IMR-90 (cell line): ENCODE data around the gene ELAVL1. TPM values are rescaled to one million over a fixed set of nuclear protein-coding genes. Genes with fewer than 3 reads are reported as not detected.

ENCODE experiments used
- ATAC-seq: fragments of 200-7000 bp; cut with Tn5 transposase; 2 replicates; pipeline ENCODE4 v1.9.1; 2020; ENCODE audit warnings: low read depth, mild to moderate bottlenecking, moderate library complexity
- BruUV-seq: library from RNA; stranded (reverse); fragments of 400-500 nt; replicated peaks from 2 replicates; lab custom pipeline; 2021; lab: Mats Ljungman, UMichigan
- CTCF ChIA-PET: fragments of 300-600 bp; formaldehyde crosslinking; extraction: SDS; loops from one replicate; lab custom pipeline; 2021; ENCODE audit warnings: antibody characterized with exemption; lab: Yijun Ruan, JAX
- POLR2A ChIA-PET: fragments of 300-600 bp; sonication (Branson Sonifier 250); formaldehyde crosslinking; loops from one replicate; lab custom pipeline; 2022; ENCODE audit warnings: antibody characterized with exemption; ENCODE audit not compliant: unreplicated experiment; lab: Charles Lee
- DNase-seq: peaks from one replicate; pipeline ENCODE4 v3.0.0; 2013
- H2AFZ ChIP-seq: replicated peaks from 2 replicates; pipeline ENCODE3; 2013; ENCODE audit warnings: low read length, mild to moderate bottlenecking; ENCODE audit not compliant: poor library complexity
- H2AK5ac ChIP-seq: 2 replicates; pipeline ENCODE4 v1.6.1; 2013; ENCODE audit warnings: low read depth, low read length, inconsistent platforms
- H2AK9ac ChIP-seq: replicated peaks from 2 replicates; pipeline ENCODE3; 2013; ENCODE audit warnings: mild to moderate bottlenecking, low read depth, low read length, moderate library complexity; ENCODE audit not compliant: poor library complexity
- H2BK120ac ChIP-seq: 2 replicates; pipeline ENCODE4 v1.6.1; 2013; ENCODE audit warnings: low read depth, low read length, inconsistent platforms
- H2BK15ac ChIP-seq: 3 replicates; pipeline ENCODE4 v1.6.1; 2013; ENCODE audit warnings: low read depth, low read length, inconsistent platforms
- H2BK20ac ChIP-seq: 2 replicates; pipeline ENCODE4 v1.6.1; 2013; ENCODE audit warnings: low read depth, mild to moderate bottlenecking, inconsistent platforms, low read length, moderate library complexity
- H2BK5ac ChIP-seq: 2 replicates; pipeline ENCODE4 v1.6.1; 2013; ENCODE audit warnings: mild to moderate bottlenecking, low read depth, low read length, inconsistent platforms; ENCODE audit not compliant: poor library complexity, severe bottlenecking
- H3K14ac ChIP-seq: replicated peaks from 2 replicates; pipeline ENCODE4 v1.6.1; 2013; ENCODE audit warnings: low read depth, low read length, inconsistent platforms
- H3K18ac ChIP-seq: 2 replicates; pipeline ENCODE4 v1.6.1; 2013; ENCODE audit warnings: low read depth, low read length, control low read depth
- H3K23ac ChIP-seq: 2 replicates; pipeline ENCODE4 v1.6.1; 2013; ENCODE audit warnings: low read depth, low read length, inconsistent platforms
- H3K27ac ChIP-seq: 2 replicates; pipeline ENCODE4 v1.5.1; 2013; ENCODE audit warnings: mild to moderate bottlenecking, control low read depth, low read length; ENCODE audit not compliant: insufficient read depth
- H3K27me3 ChIP-seq: 2 replicates; pipeline ENCODE4 v1.6.1; 2013; ENCODE audit warnings: low read length; ENCODE audit not compliant: control insufficient read depth, insufficient read depth
- H3K36me3 ChIP-seq: 2 replicates; pipeline ENCODE4 v1.6.1; 2013; ENCODE audit warnings: low read length, mixed read lengths; ENCODE audit not compliant: control insufficient read depth, insufficient read depth
- H3K4ac ChIP-seq: 2 replicates; pipeline ENCODE4 v1.6.1; 2013; ENCODE audit warnings: low read depth, low read length, inconsistent platforms
- H3K4me1 ChIP-seq: 2 replicates; pipeline ENCODE4 v1.6.1; 2013; ENCODE audit warnings: low read length, mixed read lengths; ENCODE audit not compliant: control insufficient read depth, insufficient read depth
- H3K4me2 ChIP-seq: 2 replicates; pipeline ENCODE4 v1.6.1; 2013; ENCODE audit warnings: low read depth, mild to moderate bottlenecking, control low read depth, low read length, moderate library complexity
- H3K4me3 ChIP-seq: 2 replicates; pipeline ENCODE4 v1.5.1; 2013; ENCODE audit warnings: low read depth, mild to moderate bottlenecking, control low read depth, low read length, moderate library complexity; ENCODE audit not compliant: insufficient read depth
- H3K56ac ChIP-seq: 2 replicates; pipeline ENCODE4 v1.6.1; 2013; ENCODE audit warnings: low read length, inconsistent platforms; ENCODE audit not compliant: insufficient read depth; ENCODE audit errors: extremely low read depth
- H3K79me1 ChIP-seq, 2 experiments: 2 replicates each; pipeline ENCODE4 v1.6.1; 2013; ENCODE audit warnings: low read length in 2 of 2, inconsistent platforms in 1 of 2, low read depth in 1 of 2
- H3K9ac ChIP-seq: 2 replicates; pipeline ENCODE4 v1.6.1; 2013; ENCODE audit warnings: low read depth, low read length, control low read depth
- H3K9me1 ChIP-seq: 2 replicates; pipeline ENCODE4 v1.6.1; 2013; ENCODE audit warnings: low read length, inconsistent platforms; ENCODE audit not compliant: insufficient read depth
- H3K9me3 ChIP-seq: 2 replicates; pipeline ENCODE4 v1.6.1; 2013; ENCODE audit warnings: low read length; ENCODE audit not compliant: control insufficient read depth, insufficient read depth
- H4K20me1 ChIP-seq: 2 replicates; pipeline ENCODE4 v1.6.1; 2013; ENCODE audit warnings: low read length, inconsistent platforms; ENCODE audit not compliant: insufficient read depth
- H4K5ac ChIP-seq: 2 replicates; pipeline ENCODE4 v1.6.1; 2013; ENCODE audit warnings: mild to moderate bottlenecking, low read depth, low read length, control low read depth
- H4K8ac ChIP-seq, 2 experiments: 2 replicates each; pipeline ENCODE4 v1.6.1; 2013; ENCODE audit warnings: low read depth in 2 of 2, low read length in 2 of 2, control low read depth in 1 of 2, inconsistent platforms in 1 of 2
- H4K91ac ChIP-seq: 2 replicates; pipeline ENCODE4 v1.6.1; 2013; ENCODE audit warnings: low read depth, low read length, inconsistent platforms; ENCODE audit not compliant: insufficient read depth
- FOS ChIP-seq: fragments of 150-350 bp; IDR thresholded peaks from 2 replicates; pipeline ENCODE4 v1.6.1; 2016; ENCODE audit warnings: low read depth, low read length
- MAZ ChIP-seq: IDR thresholded peaks from 2 replicates; pipeline ENCODE4 v1.6.1; 2012; ENCODE audit warnings: low read depth, mild to moderate bottlenecking, low read length, improper control_type of control experiment, moderate library complexity, borderline replicate concordance
- MXI1 ChIP-seq: IDR thresholded peaks from 2 replicates; pipeline ENCODE4 v1.6.1; 2012; ENCODE audit warnings: low read depth, mild to moderate bottlenecking, low read length, moderate library complexity, borderline replicate concordance
- NFE2L2 ChIP-seq: fragments of 150-350 bp; IDR thresholded peaks from 2 replicates; pipeline ENCODE4 v1.6.1; 2016; ENCODE audit warnings: low read depth, mild to moderate bottlenecking, low read length
- POLR2A ChIP-seq: IDR thresholded peaks from 2 replicates; pipeline ENCODE4 v1.6.1; 2012; ENCODE audit warnings: mild to moderate bottlenecking, low read depth, low read length
- RFX5 ChIP-seq: IDR thresholded peaks from 2 replicates; pipeline ENCODE4 v1.8.0; 2012; ENCODE audit warnings: low read depth, mild to moderate bottlenecking, low read length, moderate library complexity
- WGBS, 2 experiments: methylation state at CpG; one replicate each; pipeline versions ENCODE4 v1.1.5 to v1.1.7; 2013; ENCODE audit warnings: missing lambda C conversion rate in 2 of 2; ENCODE audit not compliant: insufficient read length in 1 of 2; ENCODE audit errors: extremely low coverage in 2 of 2; 5-methylcytosine and 5-hydroxymethylcytosine counted together
- dilution Hi-C: fragments of 300-500 bp; cut with HindIII; formaldehyde crosslinking; loops from one replicate; pipeline ENCODE4 v1.14.3; 2018; ENCODE audit warnings: low sequenced_read_pairs; ENCODE audit not compliant: unreplicated experiment
- in situ Hi-C: fragments of 300-500 bp; cut with MboI; formaldehyde crosslinking; loops from 3 replicates; pipeline ENCODE4 v1.14.3; 2019; ENCODE audit warnings: low sequenced_read_pairs, inconsistent platforms, mixed read lengths
- intact Hi-C: fragments of 100-400 bp; cut with micrococcal nuclease; formaldehyde crosslinking; loops from 2 replicates; pipeline ENCODE4 v1.10.0; 2022
- polyA plus RNA-seq, 3 experiments: library from polyadenylated mRNA; depleted of rRNA; stranded (reverse); fragments of >200 nt; gene quantifications; 2 replicates each; pipeline ENCODE4 v1.2.3, GENCODE V29; 2012; ENCODE audit warnings: low replicate concordance in 1 of 3
- total RNA-seq: library from RNA; depleted of rRNA; stranded (reverse); fragments of >200 nt; gene quantifications from 2 replicates; pipeline ENCODE4 v1.2.3, GENCODE V29; 2012
- TF ChIP-seq, protein P1 (sequence below): fragments of 150-350 bp; IDR thresholded peaks from 2 replicates; pipeline ENCODE4 v1.6.1; 2017; ENCODE audit warnings: mild to moderate bottlenecking, antibody characterized with exemption, low read length, low read depth
- TF ChIP-seq, protein P2 (sequence below): fragments of 150-350 bp; IDR thresholded peaks from 2 replicates; pipeline ENCODE4 v1.6.1; 2016; ENCODE audit warnings: low read depth, mild to moderate bottlenecking, low read length, moderate library complexity, borderline replicate concordance
- TF ChIP-seq, protein P3 (sequence below): conservative IDR thresholded peaks from 2 replicates; pipeline ENCODE4 v1.5.1; 2012; ENCODE audit warnings: mild to moderate bottlenecking, low read depth, low read length, improper control_type of control experiment

The ELAVL1 gene
- total and polyA plus RNA-seq, 2 of the 4 experiments (the other 2 are of a cell fraction): 55.6 to 59.0 TPM

DNA sequence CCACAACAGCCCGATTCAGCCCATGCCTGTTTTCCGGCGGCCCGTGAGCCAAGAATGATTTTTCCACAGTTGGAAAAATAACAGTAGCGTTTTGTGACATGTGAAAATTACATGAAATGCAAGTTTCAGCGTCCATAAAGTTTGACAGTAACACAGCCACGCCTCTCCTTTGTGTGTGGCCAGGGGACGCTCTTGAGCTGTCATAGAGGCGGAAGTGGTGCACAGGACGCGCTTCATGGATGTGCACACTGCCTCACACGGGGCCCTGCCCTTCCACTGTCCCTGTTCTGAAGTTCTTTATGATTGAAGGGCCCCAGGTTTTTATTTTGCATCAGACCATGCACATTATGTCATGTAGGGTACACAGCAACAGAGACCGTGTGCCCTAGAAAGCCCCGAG is 12.4 kb upstream of the ELAVL1 start:
- CTCF ChIA-PET: no interaction called here

More for the DNA sequence above, 12.4 kb upstream of the ELAVL1 start:
- no peaks in the 10 kb centered on the region; a peak in 1 of 4 replicates for H3K79me1 ChIP-seq
- H3K9me1 ChIP-seq: no peaks in the 10 kb centered on the region
- H2BK120ac ChIP-seq: no peak overlapping the region
- no TSS peak for BruUV-seq
- H3K23ac ChIP-seq: no peak overlapping the region
- no peaks in the 10 kb centered on the region for H3K4me1 ChIP-seq
- no peak overlapping the region for H3K14ac ChIP-seq
- no peak overlapping the region for H3K9ac ChIP-seq
- POLR2A ChIA-PET: no interaction called here
- H3K18ac ChIP-seq: no peak overlapping the region
- no peak overlapping the region for H3K56ac ChIP-seq
- ATAC-seq (no peak), DNase-seq (no peak)
- intact Hi-C loops: no loop called here
- dilution Hi-C loops: no loop called here
- H2BK20ac ChIP-seq: no peak overlapping the region
- no peak overlapping the region for H2AFZ ChIP-seq
- no peak overlapping the region for H2BK5ac ChIP-seq
- no peak overlapping the region for H3K4me3 ChIP-seq
- H3K4ac ChIP-seq: no peak overlapping the region
- WGBS, 2 experiments: 83% methylated on average over 10 of the region's 14 CpGs; no CpG with 5 or more reads in 1 of the 2 experiments
- no peaks in the 10 kb centered on the region; the same call in 1 of the 2 replicates for H4K20me1 ChIP-seq
- no peaks in the 10 kb centered on the region for H3K9me3 ChIP-seq
- H4K8ac ChIP-seq: no peak overlapping the region
- H4K5ac ChIP-seq: no peak overlapping the region
- no peak overlapping the region for H3K27ac ChIP-seq
- in situ Hi-C loops: no loop called here
- H3K27me3 ChIP-seq: no peaks in the 10 kb centered on the region
- peaks cover 2% of the 10 kb centered on the region; the same call in 1 of the 2 replicates for H3K36me3 ChIP-seq
- no peak overlapping the region for H4K91ac ChIP-seq
- no peak overlapping the region for H3K4me2 ChIP-seq
- H2AK9ac ChIP-seq: no peak overlapping the region
- H2AK5ac ChIP-seq: no peak overlapping the region
- TF ChIP-seq, protein P1, sequence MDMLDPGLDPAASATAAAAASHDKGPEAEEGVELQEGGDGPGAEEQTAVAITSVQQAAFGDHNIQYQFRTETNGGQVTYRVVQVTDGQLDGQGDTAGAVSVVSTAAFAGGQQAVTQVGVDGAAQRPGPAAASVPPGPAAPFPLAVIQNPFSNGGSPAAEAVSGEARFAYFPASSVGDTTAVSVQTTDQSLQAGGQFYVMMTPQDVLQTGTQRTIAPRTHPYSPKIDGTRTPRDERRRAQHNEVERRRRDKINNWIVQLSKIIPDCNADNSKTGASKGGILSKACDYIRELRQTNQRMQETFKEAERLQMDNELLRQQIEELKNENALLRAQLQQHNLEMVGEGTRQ: no peak
- TF ChIP-seq, protein P2, sequence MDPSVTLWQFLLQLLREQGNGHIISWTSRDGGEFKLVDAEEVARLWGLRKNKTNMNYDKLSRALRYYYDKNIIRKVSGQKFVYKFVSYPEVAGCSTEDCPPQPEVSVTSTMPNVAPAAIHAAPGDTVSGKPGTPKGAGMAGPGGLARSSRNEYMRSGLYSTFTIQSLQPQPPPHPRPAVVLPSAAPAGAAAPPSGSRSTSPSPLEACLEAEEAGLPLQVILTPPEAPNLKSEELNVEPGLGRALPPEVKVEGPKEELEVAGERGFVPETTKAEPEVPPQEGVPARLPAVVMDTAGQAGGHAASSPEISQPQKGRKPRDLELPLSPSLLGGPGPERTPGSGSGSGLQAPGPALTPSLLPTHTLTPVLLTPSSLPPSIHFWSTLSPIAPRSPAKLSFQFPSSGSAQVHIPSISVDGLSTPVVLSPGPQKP: no peak
- TF ChIP-seq MXI1 (no peak), RFX5 (no peak), NFE2L2 (no peak), MAZ (no peak), FOS (no peak), POLR2A (no peak)
- TF ChIP-seq, protein P3, sequence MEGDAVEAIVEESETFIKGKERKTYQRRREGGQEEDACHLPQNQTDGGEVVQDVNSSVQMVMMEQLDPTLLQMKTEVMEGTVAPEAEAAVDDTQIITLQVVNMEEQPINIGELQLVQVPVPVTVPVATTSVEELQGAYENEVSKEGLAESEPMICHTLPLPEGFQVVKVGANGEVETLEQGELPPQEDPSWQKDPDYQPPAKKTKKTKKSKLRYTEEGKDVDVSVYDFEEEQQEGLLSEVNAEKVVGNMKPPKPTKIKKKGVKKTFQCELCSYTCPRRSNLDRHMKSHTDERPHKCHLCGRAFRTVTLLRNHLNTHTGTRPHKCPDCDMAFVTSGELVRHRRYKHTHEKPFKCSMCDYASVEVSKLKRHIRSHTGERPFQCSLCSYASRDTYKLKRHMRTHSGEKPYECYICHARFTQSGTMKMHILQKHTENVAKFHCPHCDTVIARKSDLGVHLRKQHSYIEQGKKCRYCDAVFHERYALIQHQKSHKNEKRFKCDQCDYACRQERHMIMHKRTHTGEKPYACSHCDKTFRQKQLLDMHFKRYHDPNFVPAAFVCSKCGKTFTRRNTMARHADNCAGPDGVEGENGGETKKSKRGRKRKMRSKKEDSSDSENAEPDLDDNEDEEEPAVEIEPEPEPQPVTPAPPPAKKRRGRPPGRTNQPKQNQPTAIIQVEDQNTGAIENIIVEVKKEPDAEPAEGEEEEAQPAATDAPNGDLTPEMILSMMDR: no peak
- no peak overlapping the region for H2BK15ac ChIP-seq
